ENCODE measurements around the gene NFASC.

- TF ChIP-seq CTCF (IDR thresholded peaks at IDR 0.05; ENCODE audit: poor library complexity): no peak
- no peak for TF ChIP-seq EZH2 (IDR thresholded peaks at IDR 0.05; ENCODE audit: borderline replicate concordance)
Observed at GRCh38 chr1:204888294-204888693, 17.6 kb downstream of the NFASC start.

Data from hepatocyte (in vitro differentiated cells).